Raji (cell line): ENCODE measurements around the gene AGAP3.

Source experiments
- POLR2A ChIP-seq: IDR thresholded peaks from 2 replicates; pipeline ENCODE4 v1.6.1; 2011; ENCODE audit warnings: low read depth, low read length, control low read depth; ENCODE audit not compliant: insufficient read depth

Gene AGAP3

GRCh38 chr7:151128144-151128543, 41.9 kb downstream of the AGAP3 start:
- TF ChIP-seq POLR2A: no peak

GRCh38 chr7:151128716-151129115, 42.4 kb downstream of the AGAP3 start:
- TF ChIP-seq POLR2A: no peak

- no peak for TF ChIP-seq POLR2A
These were observed 43.1 kb downstream of the AGAP3 start for GRCh38 chr7:151129117-151129959.

- TF ChIP-seq POLR2A: no peak
These were observed 43.8 kb downstream of the AGAP3 start for GRCh38 chr7:151129960-151130591.

GRCh38 chr7:151130741-151131157, 44.5 kb downstream of the AGAP3 start:
- TF ChIP-seq POLR2A: no peak

GRCh38 chr7:151131224-151131591, 44.9 kb downstream of the AGAP3 start:
- TF ChIP-seq POLR2A: no peak

- TF ChIP-seq POLR2A: no peak
These were observed 45.5 kb downstream of the AGAP3 start for GRCh38 chr7:151131592-151132293.

- no peak for TF ChIP-seq POLR2A
These were observed 46.4 kb downstream of the AGAP3 start for GRCh38 chr7:151132461-151133205.

GRCh38 chr7:151133266-151133985, 47.2 kb downstream of the AGAP3 start:
- no peak for TF ChIP-seq POLR2A

GRCh38 chr7:151133986-151134742, 47.9 kb downstream of the AGAP3 start:
- TF ChIP-seq POLR2A: no peak

GRCh38 chr7:151134743-151135524, 48.7 kb downstream of the AGAP3 start:
- no peak for TF ChIP-seq POLR2A

- no peak for TF ChIP-seq POLR2A
These were observed 49.2 kb downstream of the AGAP3 start for GRCh38 chr7:151135525-151135845.
